ENCODE data around the gene CHTOP. TPM values are rescaled to one million over a fixed set of nuclear protein-coding genes. Genes with fewer than 3 reads are reported as not detected.

The CHTOP gene
- total and polyA plus RNA-seq, 2 of the 8 experiments (the other 6 are each of a cell fraction or from before 2014, with no cell fraction given), result 84.6 to 104 TPM

DNA sequence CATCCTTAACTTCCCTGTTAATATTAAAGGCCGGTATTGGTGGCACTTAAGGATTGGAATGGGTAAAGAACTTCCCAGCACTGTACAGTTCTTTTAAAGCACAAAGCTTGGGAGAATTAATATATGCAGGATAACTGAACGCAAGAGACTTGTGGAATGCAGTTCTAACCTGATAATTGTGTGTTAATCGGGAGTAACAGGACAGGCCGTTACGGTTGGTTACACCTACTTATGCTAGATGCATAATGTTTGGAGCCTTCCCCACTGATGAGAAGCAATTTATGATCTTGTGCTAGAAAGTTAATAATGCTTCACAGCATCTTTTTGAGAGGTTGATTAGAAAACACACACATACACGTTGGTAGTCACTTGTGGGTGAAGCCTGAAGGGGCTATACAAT lies 7.0 kb downstream of the CHTOP start:
- Histone ChIP-seq H3K23me2 (ENCODE audit: low read depth, low read length) (no peaks in the 10 kb centered on the region), H3K9me3 (ENCODE audit: insufficient read depth in 2 of 2, low read depth in 1 of 2, low read length in 1 of 2) (no peaks in the 10 kb centered on the region), H3K23ac (ENCODE audit: insufficient read length) (no peak overlapping the region), H3K14ac (ENCODE audit: insufficient read length) (no peak overlapping the region), H3K9ac (replicated peaks in 1 of 4; ENCODE audit: extremely low read depth in 1 of 4, low read depth in 3 of 4, low read length in 3 of 4) (no peak overlapping the region), H4K5ac (ENCODE audit: insufficient read length, low read depth, low read length) (no peak overlapping the region), H4K8ac (ENCODE audit: extremely low read depth, insufficient read depth, low read length) (no peak overlapping the region), H3K79me2 (ENCODE audit: control insufficient read depth in 1 of 2, insufficient read depth in 2 of 2, low read length in 2 of 2) (peaks cover 0 to 32% of the 10 kb centered on the region in 2 experiments; a peak in 2 of 4 replicates), H3K4me2 (ENCODE audit: insufficient read depth in 1 of 2, low read depth in 2 of 2, low read length in 2 of 2) (no peak overlapping the region), H2BK12ac (ENCODE audit: low read depth, low read length) (no peak overlapping the region), H3K27ac (ENCODE audit: low read depth, low read length) (no peak overlapping the region), H2AFZ (ENCODE audit: low read length) (no peak overlapping the region), H2BK120ac (replicated peaks; ENCODE audit: low read depth, low read length) (no peak overlapping the region), H2AK5ac (ENCODE audit: low read depth, low read length) (no peak overlapping the region), H3K4me3 (ENCODE audit: extremely low read depth in 1 of 4, insufficient read depth in 2 of 4, low read depth in 3 of 4, low read length in 4 of 4) (no peak overlapping the region), H3K79me1 (ENCODE audit: low read depth, low read length) (no peaks in the 10 kb centered on the region), H2BK20ac (ENCODE audit: low read length) (no peak overlapping the region), H3K27me3 (replicated peaks in 1 of 4; ENCODE audit: control insufficient read depth in 3 of 4, extremely low read depth in 1 of 4, insufficient read depth in 3 of 4, low read length in 3 of 4) (no peaks in the 10 kb centered on the region), H3K4me1 (replicated peaks in 1 of 4; ENCODE audit: control insufficient read depth in 3 of 4, insufficient read depth in 4 of 4, low read length in 3 of 4) (no peaks in the 10 kb centered on the region), H4K91ac (replicated peaks; ENCODE audit: insufficient read length, low read length) (no peak overlapping the region), H3K56ac (replicated peaks; ENCODE audit: insufficient read length, low read depth, low read length) (no peak overlapping the region), H3K18ac (ENCODE audit: extremely low read depth, low read length) (no peak overlapping the region), H2BK15ac (ENCODE audit: low read length) (no peak overlapping the region), H4K20me1 (replicated peaks in 1 of 2; ENCODE audit: control insufficient read depth in 1 of 2, insufficient read depth in 2 of 2, low read length in 2 of 2) (peaks cover 4 to 8% of the 10 kb centered on the region in 2 experiments), H2BK5ac (ENCODE audit: low read depth, low read length) (no peak overlapping the region), H3K4ac (replicated peaks; ENCODE audit: insufficient read length, low read depth, low read length) (no peak overlapping the region), H3K36me3 (ENCODE audit: control insufficient read depth in 2 of 4, insufficient read depth in 4 of 4, low read length in 3 of 4) (peaks cover 63 to 99% (median 89%) of the 10 kb centered on the region in 4 experiments)
- no peak for FAIRE-seq
- TF ChIP-seq ATF3 (IDR thresholded peaks at IDR 0.05; ENCODE audit: insufficient read depth, low read depth, low read length) (no peak), POLR2A (IDR thresholded peaks at IDR 0.05; ENCODE audit: control extremely low read depth in 1 of 2, low read depth in 2 of 2, low read length in 2 of 2) (peak in 1 of 2 experiments; percentile 36; a peak in 1 of 3 replicates), USF2 (IDR thresholded peaks at IDR 0.05; ENCODE audit: low read length) (no peak), GTF2F1 (IDR thresholded peaks at IDR 0.05; ENCODE audit: borderline replicate concordance, low read depth, low read length) (no peak), POLR2AphosphoS5 (IDR thresholded peaks at IDR 0.05; ENCODE audit: low read depth, low read length) (peak; percentile 52)
- ChIA-PET POLR2A (ENCODE audit: partially characterized antibody) (interaction anchor here (0.9 to 16.2 kb wide), 6 partner anchors 8 to 77 kb away, joined by 3 to 343 read pairs (median 6); partner anchors contain the start of genes ILF2, S100A1, S100A13 and SNAPIN), CTCF (ENCODE audit: partially characterized antibody) (interaction anchor here (1.4 to 5.4 kb wide), 2 partner anchors 12 to 68 kb away, joined by 4 to 28 read pairs; partner anchors contain the start of genes S100A1 and S100A13)
- 87% methylated on average over 6 of the region's 6 CpGs; no CpG with 5 or more reads in 1 of the 2 experiments for WGBS, 2 experiments (ENCODE audit: extremely low coverage in 1 of 2, insufficient coverage in 1 of 2, insufficient read length in 1 of 2, insufficient replicate concordance in 2 of 2, low coverage in 1 of 2, low lambda C conversion rate in 2 of 2, missing lambda C conversion rate in 1 of 2)
- DNase-seq (ENCODE audit: low read depth in 1 of 2, low spot score in 2 of 2), result no peak
